RWPE1 (cell line): ENCODE measurements around the gene HSPA1L.

Source experiments
- CTCF ChIA-PET: fragments of 350-600 bp; sonication (Branson Sonifier 250); formaldehyde crosslinking; extraction: SDS; loops from one replicate; lab custom pipeline; 2021; lab: Yijun Ruan, JAX
- POLR2A ChIA-PET: fragments of 400-600 bp; formaldehyde crosslinking; extraction: SDS; loops from one replicate; lab custom pipeline; 2020; ENCODE audit warnings: antibody characterized with exemption; ENCODE audit not compliant: low non-redundant PET; lab: Yijun Ruan, JAX
- DNase-seq: peaks from one replicate; pipeline ENCODE4 v3.0.0; 2012; ENCODE audit warnings: low spot score
- H3K27ac ChIP-seq: fragments of 450-650 bp; 2 replicates; pipeline ENCODE4 v1.5.1; 2017
- TF ChIP-seq, protein P1 (sequence below): fragments of 450-650 bp; conservative IDR thresholded peaks from 2 replicates; pipeline ENCODE4 v1.5.1; 2017; ENCODE audit warnings: low read depth, mild to moderate bottlenecking

The HSPA1L gene

DNA sequence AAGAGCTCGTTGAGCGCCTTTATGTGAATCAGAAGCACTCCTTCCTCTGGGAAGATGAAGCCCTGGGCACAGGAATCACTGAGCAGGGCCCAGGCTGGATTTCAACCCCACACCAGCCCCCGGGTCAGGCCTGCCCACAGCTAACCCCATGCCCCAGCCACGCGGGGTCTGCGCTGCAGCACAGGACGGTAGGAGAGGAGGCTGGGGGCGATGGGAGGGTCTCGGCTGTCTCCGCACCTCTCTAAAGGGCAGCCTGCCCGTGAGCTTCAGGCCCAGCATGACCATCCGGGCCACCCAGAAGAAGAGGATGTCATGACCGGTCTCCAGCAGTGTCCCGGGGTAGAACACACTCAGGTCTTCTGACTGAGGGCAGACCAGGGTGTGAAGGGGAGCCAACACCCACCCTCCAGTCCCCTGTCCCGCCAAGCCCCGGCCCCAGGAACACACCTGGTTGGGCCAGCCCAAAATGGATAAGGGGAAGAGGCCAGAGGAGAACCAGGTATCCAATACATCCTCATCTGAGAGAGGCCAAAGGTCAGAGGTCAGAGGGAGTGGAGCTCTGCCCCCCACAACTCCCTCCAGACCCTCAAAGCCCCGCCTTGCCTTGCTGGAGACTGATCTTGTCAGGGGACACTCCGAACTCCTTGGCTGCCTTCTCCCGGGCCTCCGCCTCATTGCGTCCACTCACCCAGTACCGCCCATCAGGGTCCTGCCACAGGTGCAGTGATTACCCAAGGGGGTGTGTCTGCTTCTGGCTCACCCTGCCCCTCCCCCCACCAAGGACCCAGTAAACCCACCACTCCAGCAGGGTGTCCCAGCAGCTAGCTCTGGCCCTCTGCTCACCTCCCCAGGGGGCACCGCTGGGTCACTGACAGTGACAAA lies 33.6 kb downstream of the HSPA1L start:
- ChIA-PET CTCF (interaction anchor here (0.7 to 1.1 kb wide), 2 partner anchors 10 kb away, joined by 3 to 8 read pairs; no protein-coding TSS in a partner anchor), POLR2A (no interaction called here)
- TF ChIP-seq, protein P1, sequence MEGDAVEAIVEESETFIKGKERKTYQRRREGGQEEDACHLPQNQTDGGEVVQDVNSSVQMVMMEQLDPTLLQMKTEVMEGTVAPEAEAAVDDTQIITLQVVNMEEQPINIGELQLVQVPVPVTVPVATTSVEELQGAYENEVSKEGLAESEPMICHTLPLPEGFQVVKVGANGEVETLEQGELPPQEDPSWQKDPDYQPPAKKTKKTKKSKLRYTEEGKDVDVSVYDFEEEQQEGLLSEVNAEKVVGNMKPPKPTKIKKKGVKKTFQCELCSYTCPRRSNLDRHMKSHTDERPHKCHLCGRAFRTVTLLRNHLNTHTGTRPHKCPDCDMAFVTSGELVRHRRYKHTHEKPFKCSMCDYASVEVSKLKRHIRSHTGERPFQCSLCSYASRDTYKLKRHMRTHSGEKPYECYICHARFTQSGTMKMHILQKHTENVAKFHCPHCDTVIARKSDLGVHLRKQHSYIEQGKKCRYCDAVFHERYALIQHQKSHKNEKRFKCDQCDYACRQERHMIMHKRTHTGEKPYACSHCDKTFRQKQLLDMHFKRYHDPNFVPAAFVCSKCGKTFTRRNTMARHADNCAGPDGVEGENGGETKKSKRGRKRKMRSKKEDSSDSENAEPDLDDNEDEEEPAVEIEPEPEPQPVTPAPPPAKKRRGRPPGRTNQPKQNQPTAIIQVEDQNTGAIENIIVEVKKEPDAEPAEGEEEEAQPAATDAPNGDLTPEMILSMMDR = no peak
- DNase-seq = no peak
- H3K27ac ChIP-seq = peak overlapping the region; percentile 89

DNA sequence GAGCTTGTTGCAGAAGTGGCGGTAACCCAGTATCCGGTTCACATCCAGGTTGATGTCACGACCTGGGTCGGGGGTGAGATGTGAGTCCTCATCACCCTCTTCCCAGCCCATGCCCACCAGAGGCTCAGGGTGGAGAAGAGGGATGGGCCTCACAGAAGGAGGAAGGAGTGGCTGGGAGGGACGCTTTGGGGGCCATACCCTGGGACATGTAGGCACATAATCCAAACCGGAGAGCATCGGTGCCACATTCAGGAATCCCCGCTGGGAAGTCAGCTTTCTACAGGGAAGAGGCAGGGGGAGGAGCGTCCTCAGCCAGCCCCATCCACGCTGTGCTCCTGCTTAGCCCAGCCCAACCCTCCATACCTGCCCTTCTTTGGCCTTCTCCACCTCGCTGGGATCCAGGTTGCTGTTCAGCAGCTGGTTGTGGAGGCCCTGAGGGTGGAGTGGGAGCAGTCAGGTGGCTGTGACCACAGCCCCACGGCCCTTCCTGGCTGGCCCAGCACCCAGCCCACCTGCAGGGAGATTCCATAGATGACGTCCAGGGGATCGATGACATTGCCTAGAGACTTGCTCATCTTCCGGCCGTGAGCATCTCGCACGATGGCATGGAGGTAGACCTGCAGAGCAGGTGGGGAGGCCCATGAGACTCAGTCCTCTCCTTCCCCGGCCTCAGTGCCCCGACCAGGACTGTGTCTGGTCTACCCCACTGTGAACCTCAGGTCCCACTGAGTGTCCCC lies 34.4 kb downstream of the HSPA1L start:
- POLR2A ChIA-PET = no interaction called here
- H3K27ac ChIP-seq = peak overlapping the region; percentile 89
- DNase-seq = no peak
- TF ChIP-seq, protein P1 = no peak
- CTCF ChIA-PET = interaction anchor here (0.9 to 1.2 kb wide), 3 partner anchors 10 to 58 kb away, joined by 4 to 8 read pairs (median 4); partner anchors contain the start of gene MPIG6B

DNA sequence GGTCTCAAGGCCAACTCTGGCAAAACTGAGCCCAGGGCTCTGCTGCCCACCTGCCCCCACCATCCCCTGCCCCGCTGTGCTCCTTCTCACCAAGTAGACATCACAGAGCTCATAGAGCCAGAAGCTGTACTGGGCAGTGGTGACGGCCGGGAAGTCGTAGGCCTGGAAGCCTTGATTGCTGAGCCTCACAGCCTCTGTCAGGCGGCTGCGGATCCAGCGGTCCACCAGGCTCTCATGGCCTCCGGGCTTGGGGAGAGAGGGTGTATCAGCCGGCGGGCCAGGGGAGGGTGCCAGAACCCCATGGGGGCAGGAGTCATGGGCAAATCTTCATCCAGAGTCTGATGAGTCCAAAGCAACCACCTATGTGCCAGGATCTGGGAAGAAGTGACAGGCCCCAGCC lies 35.2 kb downstream of the HSPA1L start:
- DNase-seq = no peak
- H3K27ac ChIP-seq = peak overlapping the region; percentile 89
- ChIA-PET POLR2A (no interaction called here), CTCF (interaction anchor here (0.9 to 2.0 kb wide), 4 partner anchors 10 to 57 kb away, joined by 4 to 8 read pairs (median 4); partner anchors contain the start of gene MPIG6B)
- TF ChIP-seq, protein P1 = no peak

GRCh38 chr6:31778999-31779885 lies 35.8 kb downstream of the HSPA1L start:
- POLR2A ChIA-PET = no interaction called here

DNA sequence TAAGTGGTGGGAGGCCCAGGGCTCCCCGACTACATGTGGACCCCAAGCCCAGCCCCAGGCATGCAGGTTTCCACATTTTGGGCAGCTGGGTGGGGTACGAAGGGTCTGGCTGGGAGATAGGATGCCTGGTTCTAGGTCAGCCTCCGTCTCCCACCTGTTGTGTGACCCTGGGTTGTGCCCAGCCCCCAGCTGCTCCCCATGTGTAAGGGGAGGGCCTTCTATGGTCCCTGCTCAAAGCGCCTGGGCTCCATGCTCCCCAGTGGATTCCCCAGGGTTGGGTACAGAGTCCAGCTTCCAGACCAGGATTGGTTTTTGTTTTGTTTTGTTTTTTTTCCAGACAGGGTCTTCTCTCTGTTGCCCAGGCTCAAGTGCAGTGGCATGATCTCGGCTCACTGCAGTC lies 36.9 kb downstream of the HSPA1L start:
- POLR2A ChIA-PET = no interaction called here
- TF ChIP-seq, protein P1 = no peak
- H3K27ac ChIP-seq = peak overlapping the region; percentile 89
- CTCF ChIA-PET = interaction anchor here (0.7 to 2.0 kb wide), 2 partner anchors 8 to 40 kb away, joined by 3 to 5 read pairs; no protein-coding TSS in a partner anchor
- DNase-seq = no peak

More at GRCh38 chr6:31778999-31779885, 35.8 kb downstream of the HSPA1L start:
- TF ChIP-seq, protein P1 = no peak
- peak overlapping the region; percentile 89 for H3K27ac ChIP-seq
- CTCF ChIA-PET = interaction anchor here (1.2 to 2.0 kb wide), 2 partner anchors 9 to 17 kb away, joined by 4 to 5 read pairs; no protein-coding TSS in a partner anchor
- no peak for DNase-seq
